K562 (cell line): ENCODE data around the gene CDK4. TPM values are rescaled to one million over a fixed set of nuclear protein-coding genes. Genes with fewer than 3 reads are reported as not detected.

Experiments
- ATAC-seq: fragments of 200-7000 bp; cut with Tn5 transposase; 3 replicates; pipeline ENCODE4 v1.9.1; 2020; ENCODE audit warnings: moderate library complexity
- BruUV-seq: library from RNA; stranded (reverse); fragments of 400-500 nt; replicated peaks from 2 replicates; lab custom pipeline; 2021; lab: Mats Ljungman, UMichigan
- CTCF ChIA-PET: fragments of 300-600 bp; formaldehyde crosslinking; extraction: SDS; loops from one replicate; lab custom pipeline; 2021; ENCODE audit warnings: low intra/inter-chr PET ratio; lab: Yijun Ruan, JAX
- POLR2A ChIA-PET: fragments of 300-600, 350-650 bp; sonication (Branson Sonifier 250); formaldehyde crosslinking; extraction: SDS; loops from one replicate; lab custom pipeline; 2021; ENCODE audit warnings: antibody characterized with exemption, inconsistent platforms; lab: Yijun Ruan, JAX
- DNase-seq, 4 experiments: peaks; one replicate each; pipeline versions ENCODE4 v3.0.0 to v3.0.0-alpha.2; 2011 to 2018; ENCODE audit warnings: low spot score in 3 of 4, mixed read lengths in 3 of 4; ENCODE audit errors: extremely low read depth in 1 of 4
- FAIRE-seq: peaks from 2 replicates; lab custom pipeline; 2011; peaks lifted over from hg19 to GRCh38; lab: Jason Lieb, UNC
- H2AFZ ChIP-seq: 2 replicates; pipeline ENCODE4 v1.6.0; 2011; ENCODE audit warnings: low read depth, low read length, control low read depth, inconsistent platforms
- H3K27ac ChIP-seq: fragments of 200-600 bp; 3 replicates; pipeline ENCODE4 v1.8.0; 2011; ENCODE audit warnings: low read depth, mild to moderate bottlenecking, control low read depth, inconsistent platforms, low read length, moderate library complexity, mixed read lengths; ENCODE audit errors: extremely low read depth
- H3K27me3 ChIP-seq, 2 experiments: fragments of 300-600 bp in 1 of 2; 2 replicates in 1 of 2; 3 replicates in 1 of 2; pipeline versions ENCODE4 v1.6.0 to v1.8.0; 2011; ENCODE audit warnings: inconsistent platforms in 2 of 2, low read length in 2 of 2, mild to moderate bottlenecking in 1 of 2, mixed read lengths in 1 of 2, moderate library complexity in 1 of 2; ENCODE audit not compliant: control insufficient read depth in 2 of 2, insufficient read depth in 2 of 2
- H3K36me3 ChIP-seq: fragments of 300-600 bp; 3 replicates; pipeline ENCODE4 v1.8.0; 2011; ENCODE audit warnings: mild to moderate bottlenecking, low read length, inconsistent platforms; ENCODE audit not compliant: control insufficient read depth, insufficient read depth
- H3K4me1 ChIP-seq, 2 experiments: fragments of 200-600 bp in 1 of 2; replicated peaks in 1 of 2; 2 replicates in 1 of 2; 3 replicates in 1 of 2; pipeline versions ENCODE4 v1.5.1 to v1.8.0; 2011; ENCODE audit warnings: inconsistent platforms in 2 of 2, low read length in 2 of 2, mild to moderate bottlenecking in 1 of 2, mixed read lengths in 1 of 2, moderate library complexity in 1 of 2; ENCODE audit not compliant: control insufficient read depth in 2 of 2, insufficient read depth in 2 of 2
- H3K4me2 ChIP-seq: 2 replicates; pipeline ENCODE4 v1.6.1; 2011; ENCODE audit warnings: low read length, control low read depth, inconsistent platforms, mixed read lengths; ENCODE audit not compliant: insufficient read depth
- H3K4me3 ChIP-seq: fragments of 200-600 bp; sonication (generic), shearing (Covaris generic); 2 replicates; pipeline ENCODE4 v1.5.1; 2016; ENCODE audit warnings: control low read depth, inconsistent platforms
- H3K79me2 ChIP-seq: fragments of 200-600 bp; 3 replicates; pipeline ENCODE4 v1.8.0; 2011; ENCODE audit warnings: low read length, inconsistent platforms; ENCODE audit not compliant: control insufficient read depth, insufficient read depth
- H3K9ac ChIP-seq, 2 experiments: 2 replicates each; pipeline versions ENCODE4 v1.6.0 to v1.6.1; 2011; ENCODE audit warnings: low read depth in 2 of 2, low read length in 2 of 2, control low read depth in 1 of 2, inconsistent platforms in 1 of 2, mild to moderate bottlenecking in 1 of 2, mixed read lengths in 1 of 2; ENCODE audit not compliant: insufficient read depth in 1 of 2
- H3K9me1 ChIP-seq: one replicate; pipeline ENCODE4 v1.6.0; 2011; ENCODE audit warnings: inconsistent platforms, mild to moderate bottlenecking, low read length, moderate library complexity; ENCODE audit not compliant: control insufficient read depth, insufficient read depth
- H3K9me3 ChIP-seq: replicated peaks from 2 replicates; pipeline ENCODE4 v1.5.1; 2011; ENCODE audit warnings: low read depth, low read length, inconsistent platforms; ENCODE audit not compliant: control insufficient read depth, insufficient read depth
- H4K20me1 ChIP-seq: replicated peaks from 2 replicates; pipeline ENCODE4 v1.6.1; 2011; ENCODE audit warnings: low read length, inconsistent platforms, mixed read lengths; ENCODE audit not compliant: control insufficient read depth, insufficient read depth
- COPS2 ChIP-seq: fragments of 450-650 bp; conservative IDR thresholded peaks from 2 replicates; pipeline ENCODE4 v1.6.1; 2016; ENCODE audit warnings: mild to moderate bottlenecking, moderate library complexity
- HMG20A ChIP-seq: fragments of 450-650 bp; formaldehyde crosslinking; conservative IDR thresholded peaks from 2 replicates; pipeline ENCODE4 v1.4.0; 2020; ENCODE audit warnings: mild to moderate bottlenecking, mixed read lengths
- HNRNPH1 ChIP-seq: fragments of 200-400 bp; formaldehyde crosslinking; optimal IDR thresholded peaks from 2 replicates; pipeline ENCODE3; 2017; ENCODE audit warnings: low read depth, mild to moderate bottlenecking, low read length, moderate library complexity
- ILK ChIP-seq: fragments of 450-650 bp; IDR thresholded peaks from 2 replicates; pipeline ENCODE4 v1.6.1; 2016; ENCODE audit warnings: missing genetic modification characterization, low read depth, mild to moderate bottlenecking, missing compliant biosample characterization, moderate library complexity, borderline replicate concordance
- PHB2 ChIP-seq: fragments of 450-650 bp; IDR thresholded peaks from 2 replicates; pipeline ENCODE4 v1.6.1; 2017; ENCODE audit warnings: low read depth
- RBM17 ChIP-seq: fragments of 200-400 bp; formaldehyde crosslinking; IDR thresholded peaks from 2 replicates; pipeline ENCODE4 v1.6.1; 2017; ENCODE audit warnings: low read depth, mild to moderate bottlenecking, low read length, borderline replicate concordance
- RBM22 ChIP-seq: fragments of 200-400 bp; formaldehyde crosslinking; IDR thresholded peaks from 2 replicates; pipeline ENCODE4 v1.6.1; 2018; ENCODE audit warnings: low read length, low read depth; ENCODE audit not compliant: poor library complexity, severe bottlenecking
- RBM25 ChIP-seq: fragments of 200-400 bp; formaldehyde crosslinking; IDR thresholded peaks from 2 replicates; pipeline ENCODE4 v1.6.1; 2018; ENCODE audit warnings: low read length, low read depth, moderate library complexity; ENCODE audit not compliant: severe bottlenecking
- SMARCA5 ChIP-seq: fragments of 450-650 bp; IDR thresholded peaks from 2 replicates; pipeline ENCODE4 v1.6.1; 2016
- SPI1 ChIP-seq: IDR thresholded peaks from 2 replicates; pipeline ENCODE4 v1.6.1; 2011; ENCODE audit warnings: low read depth, low read length, control low read depth, borderline replicate concordance
- ZNF184 ChIP-seq: sonication (generic); formaldehyde crosslinking; IDR thresholded peaks from 2 replicates; pipeline ENCODE4 v1.5.0; 2020; ENCODE audit warnings: missing genetic modification reagents
- ZNF24 ChIP-seq: fragments of 450-650 bp; IDR thresholded peaks from 2 replicates; pipeline ENCODE4 v1.6.1; 2016
- WGBS: fragments of 100-300 bp; shearing (Covaris generic); methylation state at CpG from one replicate; pipeline ENCODE4 v1.1.6; 2016; ENCODE audit warnings: low coverage, mixed read lengths; ENCODE audit not compliant: insufficient coverage; ENCODE audit errors: missing lambda C conversion rate; 5-methylcytosine and 5-hydroxymethylcytosine counted together
- in situ Hi-C: fragments of 300-500 bp; cut with MboI; formaldehyde crosslinking; loops from 4 replicates; pipeline ENCODE4 v1.15.0; 2018; ENCODE audit warnings: inconsistent platforms, mixed read lengths
- intact Hi-C: fragments of 100-400 bp; cut with micrococcal nuclease; formaldehyde crosslinking; loops from 2 replicates; pipeline ENCODE4 v1.14.2; 2022
- polyA plus RNA-seq, 8 experiments: library from polyadenylated mRNA; depleted of rRNA in 4 of 8; stranded (reverse) in 5 of 8; unstranded in 3 of 8; fragments of >200 nt; fragmentation: Nextera tagmentation in 2 of 8; fragmentation: Illumina TruSeq in 1 of 8; extraction: Ambion mirVana in 2 of 8; extraction: Trizol in 1 of 8; gene quantifications; 2 replicates each; pipeline versions ENCODE4 v1.2.1 to v1.2.3, GENCODE V29; 2011 to 2014; ENCODE audit warnings: inconsistent platforms in 1 of 8, missing spikeins in 1 of 8
- total RNA-seq, 7 experiments: library from RNA; depleted of rRNA in 6 of 7; stranded (reverse); fragments of >200 nt in 6 of 7; fragmentation: Illumina TruSeq in 2 of 7; extraction: Trizol in 2 of 7; gene quantifications; 2 replicates each; pipeline versions ENCODE4 v1.2.1 to v1.2.3, GENCODE V29; 2011 to 2021; ENCODE audit warnings: low replicate concordance in 1 of 7
- TF ChIP-seq, protein P1 (sequence below): fragments of 250-450 bp; sonication (Bioruptor Pico); IDR thresholded peaks from 2 replicates; pipeline ENCODE4 v1.9.0; 2021; ENCODE audit warnings: mild to moderate bottlenecking, inconsistent platforms
- TF ChIP-seq, protein P2 (sequence below): sonication (generic); formaldehyde crosslinking; IDR thresholded peaks from 2 replicates; pipeline ENCODE4 v1.8.1; 2023; ENCODE audit warnings: mild to moderate bottlenecking, missing genetic modification reagents
- TF ChIP-seq, protein P3 (sequence below), 2 experiments: fragments of 450-650 bp in 1 of 2; IDR thresholded peaks; 2 replicates each; pipeline ENCODE4 v1.6.1; 2011 to 2017; ENCODE audit warnings: low read depth in 2 of 2, antibody characterized with exemption in 1 of 2, borderline replicate concordance in 1 of 2, low read length in 1 of 2, mild to moderate bottlenecking in 1 of 2, mixed read lengths in 1 of 2; ENCODE audit not compliant: control insufficient read depth in 1 of 2

CDK4 gene
- total and polyA plus RNA-seq, 9 of the 15 experiments (the other 6 are each of a cell fraction or from before 2014, with no cell fraction given): 37.8 to 436 (median 238) TPM

DNA sequence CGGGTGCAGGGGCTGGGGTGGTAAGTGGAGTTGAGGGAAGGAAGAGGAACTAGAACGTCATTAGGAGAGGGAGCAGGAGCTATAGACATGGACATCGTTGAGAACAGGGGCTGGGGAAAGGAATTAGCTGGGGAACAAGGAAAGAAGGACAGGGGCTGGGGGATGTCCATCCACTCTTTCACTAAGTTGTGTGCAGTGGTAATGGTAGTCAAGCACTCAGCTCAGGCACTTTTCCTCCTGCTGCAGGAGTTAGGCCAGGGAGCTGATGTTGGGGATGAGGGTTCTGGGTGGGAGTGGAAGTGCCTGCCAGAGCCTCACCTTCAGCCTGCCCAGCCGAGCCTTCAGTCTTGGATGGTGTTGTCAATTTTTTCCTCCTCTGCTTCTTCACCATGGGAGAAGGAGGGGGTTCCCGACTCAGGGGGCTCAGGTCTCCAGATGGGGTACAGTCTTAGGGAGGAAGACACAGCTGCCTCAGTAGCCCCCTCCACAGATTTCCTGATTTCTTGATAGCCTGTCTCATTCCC, 22.7 kb downstream of the CDK4 start:
- ATAC-seq (no peak), DNase-seq (no peak), FAIRE-seq (no peak)
- Histone ChIP-seq H3K79me2 (no peaks in the 10 kb centered on the region), H4K20me1 (no peaks in the 10 kb centered on the region; the same call in 1 of the 2 replicates), H3K9ac (no peak overlapping the region), H3K27me3 (peaks cover 33 to 50% of the 10 kb centered on the region in 2 experiments), H2AFZ (no peak overlapping the region), H3K9me3 (no peaks in the 10 kb centered on the region; the same call in 1 of the 2 replicates), H3K9me1 (peaks cover 4% of the 10 kb centered on the region), H3K27ac (no peak overlapping the region), H3K4me2 (no peak overlapping the region), H3K4me3 (no peak overlapping the region), H3K36me3 (no peaks in the 10 kb centered on the region), H3K4me1 (peaks cover 0 to 17% of the 10 kb centered on the region in 2 experiments; a peak in 2 of 5 replicates)
- intact Hi-C loops (loop anchor here (1.0 kb wide), 1 partner anchor 143 kb away; no protein-coding TSS in a partner anchor), in situ Hi-C loops (no loop called here)
- BruUV-seq: no TSS peak
- ChIA-PET POLR2A (interaction anchor here (0.5 to 1.2 kb wide), 5 partner anchors 10 to 1803 kb away, joined by 3 to 6 read pairs (median 3); no protein-coding TSS in a partner anchor), CTCF (no interaction called here)
- WGBS: 3% methylated on average over 3 of the region's 5 CpGs
- TF ChIP-seq ZNF184 (CRISPR knock-in tag): no peak
- TF ChIP-seq, protein P1, sequence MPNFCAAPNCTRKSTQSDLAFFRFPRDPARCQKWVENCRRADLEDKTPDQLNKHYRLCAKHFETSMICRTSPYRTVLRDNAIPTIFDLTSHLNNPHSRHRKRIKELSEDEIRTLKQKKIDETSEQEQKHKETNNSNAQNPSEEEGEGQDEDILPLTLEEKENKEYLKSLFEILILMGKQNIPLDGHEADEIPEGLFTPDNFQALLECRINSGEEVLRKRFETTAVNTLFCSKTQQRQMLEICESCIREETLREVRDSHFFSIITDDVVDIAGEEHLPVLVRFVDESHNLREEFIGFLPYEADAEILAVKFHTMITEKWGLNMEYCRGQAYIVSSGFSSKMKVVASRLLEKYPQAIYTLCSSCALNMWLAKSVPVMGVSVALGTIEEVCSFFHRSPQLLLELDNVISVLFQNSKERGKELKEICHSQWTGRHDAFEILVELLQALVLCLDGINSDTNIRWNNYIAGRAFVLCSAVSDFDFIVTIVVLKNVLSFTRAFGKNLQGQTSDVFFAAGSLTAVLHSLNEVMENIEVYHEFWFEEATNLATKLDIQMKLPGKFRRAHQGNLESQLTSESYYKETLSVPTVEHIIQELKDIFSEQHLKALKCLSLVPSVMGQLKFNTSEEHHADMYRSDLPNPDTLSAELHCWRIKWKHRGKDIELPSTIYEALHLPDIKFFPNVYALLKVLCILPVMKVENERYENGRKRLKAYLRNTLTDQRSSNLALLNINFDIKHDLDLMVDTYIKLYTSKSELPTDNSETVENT (CRISPR knock-in tag): no peak
- no peak for TF ChIP-seq RBM22
- TF ChIP-seq PHB2: no peak
- no peak for TF ChIP-seq HMG20A (CRISPR knock-in tag)
- TF ChIP-seq SMARCA5: no peak
- TF ChIP-seq ZNF24: no peak
- TF ChIP-seq COPS2: no peak
- no peak for TF ChIP-seq RBM17
- TF ChIP-seq, protein P2, sequence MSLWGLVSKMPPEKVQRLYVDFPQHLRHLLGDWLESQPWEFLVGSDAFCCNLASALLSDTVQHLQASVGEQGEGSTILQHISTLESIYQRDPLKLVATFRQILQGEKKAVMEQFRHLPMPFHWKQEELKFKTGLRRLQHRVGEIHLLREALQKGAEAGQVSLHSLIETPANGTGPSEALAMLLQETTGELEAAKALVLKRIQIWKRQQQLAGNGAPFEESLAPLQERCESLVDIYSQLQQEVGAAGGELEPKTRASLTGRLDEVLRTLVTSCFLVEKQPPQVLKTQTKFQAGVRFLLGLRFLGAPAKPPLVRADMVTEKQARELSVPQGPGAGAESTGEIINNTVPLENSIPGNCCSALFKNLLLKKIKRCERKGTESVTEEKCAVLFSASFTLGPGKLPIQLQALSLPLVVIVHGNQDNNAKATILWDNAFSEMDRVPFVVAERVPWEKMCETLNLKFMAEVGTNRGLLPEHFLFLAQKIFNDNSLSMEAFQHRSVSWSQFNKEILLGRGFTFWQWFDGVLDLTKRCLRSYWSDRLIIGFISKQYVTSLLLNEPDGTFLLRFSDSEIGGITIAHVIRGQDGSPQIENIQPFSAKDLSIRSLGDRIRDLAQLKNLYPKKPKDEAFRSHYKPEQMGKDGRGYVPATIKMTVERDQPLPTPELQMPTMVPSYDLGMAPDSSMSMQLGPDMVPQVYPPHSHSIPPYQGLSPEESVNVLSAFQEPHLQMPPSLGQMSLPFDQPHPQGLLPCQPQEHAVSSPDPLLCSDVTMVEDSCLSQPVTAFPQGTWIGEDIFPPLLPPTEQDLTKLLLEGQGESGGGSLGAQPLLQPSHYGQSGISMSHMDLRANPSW (CRISPR knock-in tag): no peak
- TF ChIP-seq, protein P3, sequence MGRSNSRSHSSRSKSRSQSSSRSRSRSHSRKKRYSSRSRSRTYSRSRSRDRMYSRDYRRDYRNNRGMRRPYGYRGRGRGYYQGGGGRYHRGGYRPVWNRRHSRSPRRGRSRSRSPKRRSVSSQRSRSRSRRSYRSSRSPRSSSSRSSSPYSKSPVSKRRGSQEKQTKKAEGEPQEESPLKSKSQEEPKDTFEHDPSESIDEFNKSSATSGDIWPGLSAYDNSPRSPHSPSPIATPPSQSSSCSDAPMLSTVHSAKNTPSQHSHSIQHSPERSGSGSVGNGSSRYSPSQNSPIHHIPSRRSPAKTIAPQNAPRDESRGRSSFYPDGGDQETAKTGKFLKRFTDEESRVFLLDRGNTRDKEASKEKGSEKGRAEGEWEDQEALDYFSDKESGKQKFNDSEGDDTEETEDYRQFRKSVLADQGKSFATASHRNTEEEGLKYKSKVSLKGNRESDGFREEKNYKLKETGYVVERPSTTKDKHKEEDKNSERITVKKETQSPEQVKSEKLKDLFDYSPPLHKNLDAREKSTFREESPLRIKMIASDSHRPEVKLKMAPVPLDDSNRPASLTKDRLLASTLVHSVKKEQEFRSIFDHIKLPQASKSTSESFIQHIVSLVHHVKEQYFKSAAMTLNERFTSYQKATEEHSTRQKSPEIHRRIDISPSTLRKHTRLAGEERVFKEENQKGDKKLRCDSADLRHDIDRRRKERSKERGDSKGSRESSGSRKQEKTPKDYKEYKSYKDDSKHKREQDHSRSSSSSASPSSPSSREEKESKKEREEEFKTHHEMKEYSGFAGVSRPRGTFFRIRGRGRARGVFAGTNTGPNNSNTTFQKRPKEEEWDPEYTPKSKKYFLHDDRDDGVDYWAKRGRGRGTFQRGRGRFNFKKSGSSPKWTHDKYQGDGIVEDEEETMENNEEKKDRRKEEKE (IDR thresholded peaks at IDR 0.05; ENCODE audit: borderline replicate concordance in 1 of 2, control insufficient read depth in 1 of 2, low read depth in 2 of 2, low read length in 1 of 2): no peak
- TF ChIP-seq ILK: no peak
- TF ChIP-seq RBM25: no peak
- no peak for TF ChIP-seq SPI1
- no peak for TF ChIP-seq HNRNPH1
